Measurements from ENCODE around the gene ADGRA1. TPM values are rescaled to one million over a fixed set of nuclear protein-coding genes. Genes with fewer than 3 reads are reported as not detected.

Gene ADGRA1
- total and polyA plus RNA-seq, 7 donors: 0.05 to 0.84 (median 0.08) TPM; not detected in 2

GRCh38 chr10:133104068-133104962, 16.6 kb downstream of the ADGRA1 start:
- DNase-seq: no peak
- 68 to 79% (median 71%) methylated on average over 36 to 40 of the region's 40 CpGs for WGBS, 3 donors
- Histone ChIP-seq H3K9me3 (peaks cover 9% of the 10 kb centered on the region), H3K27ac (no peak overlapping the region), H3K27me3 (ENCODE audit: insufficient read depth in 3 of 3, low read length in 2 of 3) (peaks cover 0 to 17% (median 2%) of the 10 kb centered on the region in 3 donors), H3K36me3 (ENCODE audit: insufficient read depth in 1 of 2, low read depth in 1 of 2) (no peaks in the 10 kb centered on the region), H3K4me1 (peaks cover under 1% of the 10 kb centered on the region), H3K4me3 (no peak overlapping the region)
- intact Hi-C loops (cut with DNase I): no loop called here
- no peak for ATAC-seq
- no peak for TF ChIP-seq CTCF (IDR thresholded peaks at IDR 0.05)

- no peak for ATAC-seq
- no peak for DNase-seq
- H3K27me3 ChIP-seq (ENCODE audit: insufficient read depth in 3 of 3, low read length in 2 of 3): peaks cover 0 to 17% (median 2%) of the 10 kb centered on the region in 3 donors
- TF ChIP-seq CTCF (IDR thresholded peaks at IDR 0.05): no peak
- WGBS, 3 donors: 80% methylated on average over 30 of the region's 30 CpGs
- peaks cover 9% of the 10 kb centered on the region for H3K9me3 ChIP-seq
- no peak overlapping the region for H3K4me3 ChIP-seq
- no peak overlapping the region for H3K27ac ChIP-seq
- peaks cover 7% of the 10 kb centered on the region for H3K4me1 ChIP-seq
- intact Hi-C loops (cut with DNase I): loop anchor here in 1 of 2 donors (5.0 kb wide), 1 partner anchor 78 kb away; no protein-coding TSS in a partner anchor
- H3K36me3 ChIP-seq (ENCODE audit: insufficient read depth in 1 of 2, low read depth in 1 of 2): no peaks in the 10 kb centered on the region
Measured at GRCh38 chr10:133104963-133105640, 17.4 kb downstream of the ADGRA1 start.

- intact Hi-C loops (cut with DNase I): loop anchor here in 1 of 2 donors (5.0 kb wide), 1 partner anchor 79 kb away; no protein-coding TSS in a partner anchor
- no peak for DNase-seq
- peaks cover 0 to 17% (median 2%) of the 10 kb centered on the region in 3 donors for H3K27me3 ChIP-seq (ENCODE audit: insufficient read depth in 3 of 3, low read length in 2 of 3)
- TF ChIP-seq CTCF (IDR thresholded peaks at IDR 0.05): no peak
- ATAC-seq: no peak
- H3K27ac ChIP-seq: no peak overlapping the region
- WGBS, 3 donors: 82 to 94% (median 90%) methylated on average over 17 to 19 of the region's 19 CpGs
- peaks cover 9% of the 10 kb centered on the region for H3K9me3 ChIP-seq
- H3K4me3 ChIP-seq: no peak overlapping the region
- no peaks in the 10 kb centered on the region for H3K36me3 ChIP-seq (ENCODE audit: insufficient read depth in 1 of 2, low read depth in 1 of 2)
- peaks cover 14% of the 10 kb centered on the region for H3K4me1 ChIP-seq
Measured at GRCh38 chr10:133105686-133106390, 18.1 kb downstream of the ADGRA1 start.

- intact Hi-C loops (cut with DNase I): loop anchor here in 1 of 2 donors (5.0 kb wide), 1 partner anchor 79 kb away; no protein-coding TSS in a partner anchor
- no peak for TF ChIP-seq CTCF (IDR thresholded peaks at IDR 0.05)
- Histone ChIP-seq H3K27me3 (ENCODE audit: insufficient read depth in 3 of 3, low read length in 2 of 3) (peaks cover 0 to 17% (median 0%) of the 10 kb centered on the region in 3 donors), H3K27ac (no peak overlapping the region), H3K9me3 (peaks cover 9% of the 10 kb centered on the region), H3K4me1 (peaks cover 15% of the 10 kb centered on the region), H3K36me3 (ENCODE audit: insufficient read depth in 1 of 2, low read depth in 1 of 2) (no peaks in the 10 kb centered on the region), H3K4me3 (no peak overlapping the region)
- DNase-seq: no peak
- ATAC-seq: no peak
- WGBS, 3 donors: 93 to 97% (median 94%) methylated on average over 18 of the region's 18 CpGs
Measured at GRCh38 chr10:133106516-133106915, 18.8 kb downstream of the ADGRA1 start.

All from psoas muscle (tissue), 8 donors.